HepG2 (cell line): ENCODE data around the gene OR2W1. TPM values are rescaled to one million over a fixed set of nuclear protein-coding genes. Genes with fewer than 3 reads are reported as not detected.

Experiments used
- ATAC-seq: fragments of 200-7000 bp; cut with Tn5 transposase; 3 replicates; pipeline ENCODE4 v1.9.1; 2020; ENCODE audit warnings: mild to moderate bottlenecking, moderate library complexity
- BruUV-seq: library from RNA; stranded (reverse); fragments of 400-500 nt; replicated peaks from 2 replicates; lab custom pipeline; 2021; lab: Mats Ljungman, UMichigan
- CTCF ChIA-PET: fragments of 300-600 bp; formaldehyde crosslinking; extraction: SDS; loops from one replicate; lab custom pipeline; 2021; ENCODE audit warnings: low total read pairs, inconsistent platforms, low intra/inter-chr PET ratio; lab: Yijun Ruan, JAX
- POLR2A ChIA-PET: fragments of 350-600 bp; sonication (Branson Sonifier 250); formaldehyde crosslinking; loops from one replicate; lab custom pipeline; 2020; ENCODE audit warnings: antibody characterized with exemption, inconsistent platforms; lab: Yijun Ruan, JAX
- DNase-seq: peaks from one replicate; pipeline ENCODE4 v3.0.0-alpha.2; 2015; ENCODE audit warnings: low spot score
- FAIRE-seq: peaks from 3 replicates; lab custom pipeline; 2011; peaks lifted over from hg19 to GRCh38; lab: Jason Lieb, UNC
- H2AFZ ChIP-seq: one replicate; pipeline ENCODE4 v1.6.1; 2011; ENCODE audit warnings: low read length, inconsistent platforms
- H3K27ac ChIP-seq: fragments of 300-600 bp; 3 replicates; pipeline ENCODE4 v1.8.0; 2011; ENCODE audit warnings: mixed run types, mild to moderate bottlenecking, mixed read lengths, low read length, inconsistent platforms; ENCODE audit not compliant: insufficient read depth; ENCODE audit errors: extremely low read length
- H3K27me3 ChIP-seq, 2 experiments: fragments of 200-600 bp in 1 of 2; 2 replicates in 1 of 2; 3 replicates in 1 of 2; pipeline versions ENCODE4 v1.6.0 to v1.8.0; 2011; ENCODE audit warnings: low read length in 2 of 2, mild to moderate bottlenecking in 2 of 2, moderate library complexity in 2 of 2, inconsistent platforms in 1 of 2; ENCODE audit not compliant: insufficient read depth in 2 of 2, control insufficient read depth in 1 of 2
- H3K36me3 ChIP-seq, 2 experiments: fragments of 200-600 bp in 1 of 2; replicated peaks in 1 of 2; 2 replicates in 1 of 2; 3 replicates in 1 of 2; pipeline versions ENCODE4 v1.5.1 to v1.8.0; 2011; ENCODE audit warnings: low read length in 2 of 2, inconsistent platforms in 1 of 2; ENCODE audit not compliant: insufficient read depth in 2 of 2, control insufficient read depth in 1 of 2
- H3K4me1 ChIP-seq: 2 replicates; pipeline ENCODE4 v1.5.1; 2012; ENCODE audit warnings: low read length, inconsistent platforms; ENCODE audit not compliant: insufficient read depth
- H3K4me2 ChIP-seq: 2 replicates; pipeline ENCODE4 v1.6.0; 2011; ENCODE audit warnings: low read depth, low read length, inconsistent platforms
- H3K4me3 ChIP-seq, 3 experiments: fragments of 200-600 bp in 1 of 3; sonication (generic), shearing (Covaris generic) in 1 of 3; replicated peaks in 1 of 3; 2 replicates each; pipeline ENCODE4 v1.5.1; 2011 to 2016; ENCODE audit warnings: low read length in 3 of 3, inconsistent platforms in 2 of 3, low read depth in 2 of 3, mild to moderate bottlenecking in 2 of 3, control low read depth in 1 of 3, mixed read lengths in 1 of 3; ENCODE audit not compliant: insufficient read depth in 1 of 3
- H3K79me2 ChIP-seq: one replicate; pipeline ENCODE4 v1.6.1; 2011; ENCODE audit warnings: low read length, inconsistent platforms; ENCODE audit not compliant: insufficient read depth
- H3K9ac ChIP-seq: 2 replicates; pipeline ENCODE4 v1.6.0; 2011; ENCODE audit warnings: mild to moderate bottlenecking, low read depth, low read length, inconsistent platforms; ENCODE audit not compliant: insufficient read depth
- H3K9me3 ChIP-seq: 2 replicates; pipeline ENCODE4 v1.5.1; 2012; ENCODE audit warnings: mild to moderate bottlenecking, low read length
- H4K20me1 ChIP-seq: 2 replicates; pipeline ENCODE4 v1.6.0; 2011; ENCODE audit warnings: inconsistent platforms, mild to moderate bottlenecking, low read length, moderate library complexity; ENCODE audit not compliant: insufficient read depth
- AKNA ChIP-seq: sonication (generic); formaldehyde crosslinking; IDR thresholded peaks from 2 replicates; pipeline ENCODE4 v1.4.0; 2020; ENCODE audit warnings: missing genetic modification reagents, borderline replicate concordance
- ATF1 ChIP-seq: IDR thresholded peaks from 2 replicates; pipeline ENCODE4 v1.6.1; 2016; ENCODE audit warnings: mild to moderate bottlenecking, control low read depth
- CCAR2 ChIP-seq: fragments of 200-400 bp; formaldehyde crosslinking; optimal IDR thresholded peaks from 2 replicates; pipeline ENCODE3; 2018; ENCODE audit warnings: low read depth, mild to moderate bottlenecking, low read length, moderate library complexity
- MAFF ChIP-seq: IDR thresholded peaks from 2 replicates; pipeline ENCODE4 v1.6.1; 2011; ENCODE audit warnings: low read depth, low read length, improper control_type of control experiment
- SAP130 ChIP-seq: IDR thresholded peaks from 2 replicates; pipeline ENCODE4 v1.6.1; 2016; ENCODE audit warnings: low read depth
- ZNF501 ChIP-seq: sonication (generic); formaldehyde crosslinking; IDR thresholded peaks from 2 replicates; pipeline ENCODE4 v1.5.1; 2020; ENCODE audit warnings: mild to moderate bottlenecking, moderate library complexity, missing genetic modification reagents
- ZNF660 ChIP-seq: sonication (generic); formaldehyde crosslinking; IDR thresholded peaks from 2 replicates; pipeline ENCODE4 v1.5.1; 2020; ENCODE audit warnings: mild to moderate bottlenecking, low read depth, missing genetic modification reagents, borderline replicate concordance
- ZNF879 ChIP-seq: sonication (generic); formaldehyde crosslinking; IDR thresholded peaks from 2 replicates; pipeline ENCODE4 v1.8.1; 2023; ENCODE audit warnings: missing genetic modification reagents
- WGBS: methylation state at CpG from one replicate; pipeline ENCODE4 v1.1.6; 2017; ENCODE audit warnings: low lambda C conversion rate; 5-methylcytosine and 5-hydroxymethylcytosine counted together
- in situ Hi-C: cut with HindIII; loops from 2 replicates; pipeline ENCODE4 v1.10.0; 2017; ENCODE audit warnings: low pct_unique_long_range_greater_than_20kb; ENCODE audit not compliant: extremely low pct_ligation_motif_present
- intact Hi-C: fragments of 100-400 bp; cut with micrococcal nuclease; formaldehyde crosslinking; loops from one replicate; pipeline ENCODE4 v1.10.0; 2022; ENCODE audit not compliant: unreplicated experiment
- polyA plus RNA-seq, 8 experiments: library from polyadenylated mRNA; depleted of rRNA in 3 of 8; stranded (reverse) in 7 of 8; unstranded in 1 of 8; fragments of >200 nt; fragmentation: Illumina TruSeq in 4 of 8; extraction: Trizol in 4 of 8; gene quantifications; 2 replicates each; pipeline versions ENCODE4 v1.2.1 to v1.2.3, GENCODE V29; 2011 to 2016; ENCODE audit warnings: low read depth in 4 of 8, missing spikeins in 1 of 8, mixed read lengths in 1 of 8; ENCODE audit not compliant: insufficient read depth in 1 of 8
- total RNA-seq, 5 experiments: library from RNA; depleted of rRNA; stranded (reverse); fragments of >200 nt; fragmentation: Illumina TruSeq; extraction: Trizol; gene quantifications; 2 replicates each; pipeline ENCODE4 v1.2.3, GENCODE V29; 2016; ENCODE audit warnings: low read depth in 1 of 5
- TF ChIP-seq, protein P1 (sequence below): IDR thresholded peaks from 2 replicates; pipeline ENCODE4 v1.6.1; 2016; ENCODE audit warnings: missing biosample characterization, missing genetic modification reagents, low read depth
- TF ChIP-seq, protein P2 (sequence below): sonication (generic); formaldehyde crosslinking; IDR thresholded peaks from 2 replicates; pipeline ENCODE4 v1.4.0; 2020; ENCODE audit warnings: mild to moderate bottlenecking, missing genetic modification reagents

OR2W1 gene
- total and polyA plus RNA-seq, 2 of the 13 experiments (the other 11 are each of a cell fraction or from before 2014, with no cell fraction given) = not detected

DNA sequence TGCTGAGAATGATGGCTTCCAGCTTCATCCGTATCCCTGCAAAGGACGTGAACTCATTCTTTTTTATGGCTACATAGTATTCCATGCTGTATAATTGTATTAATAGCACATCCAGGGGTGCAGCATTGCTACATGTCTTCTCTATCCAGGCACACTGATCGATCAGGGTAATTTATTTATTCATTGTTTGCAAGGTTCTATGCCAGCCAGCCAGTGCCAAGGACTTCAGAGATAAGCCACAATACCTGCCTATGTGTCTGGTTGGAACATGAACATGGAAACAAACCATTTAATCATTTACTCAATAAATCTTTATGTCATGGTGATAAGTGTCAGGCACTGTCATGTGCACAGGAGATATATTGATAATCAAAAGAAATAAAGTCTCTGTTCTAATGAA is 48.0 kb upstream of the OR2W1 start:
- intact Hi-C loops = no loop called here
- no peak overlapping the region for H3K4me3 ChIP-seq
- H3K9ac ChIP-seq = no peak overlapping the region
- H3K9me3 ChIP-seq = no peaks in the 10 kb centered on the region
- DNase-seq (no peak), FAIRE-seq (no peak), ATAC-seq (no peak)
- H3K27me3 ChIP-seq = no peaks in the 10 kb centered on the region; a peak in 1 of 5 replicates
- H2AFZ ChIP-seq = no peak overlapping the region
- no peaks in the 10 kb centered on the region for H3K79me2 ChIP-seq
- no TSS peak for BruUV-seq
- CTCF ChIA-PET = no interaction called here
- TF ChIP-seq SAP130 (no peak), ZNF879 (CRISPR knock-in tag) (no peak), ATF1 (CRISPR knock-in tag) (no peak), CCAR2 (no peak), ZNF660 (CRISPR knock-in tag) (no peak)
- TF ChIP-seq, protein P1, sequence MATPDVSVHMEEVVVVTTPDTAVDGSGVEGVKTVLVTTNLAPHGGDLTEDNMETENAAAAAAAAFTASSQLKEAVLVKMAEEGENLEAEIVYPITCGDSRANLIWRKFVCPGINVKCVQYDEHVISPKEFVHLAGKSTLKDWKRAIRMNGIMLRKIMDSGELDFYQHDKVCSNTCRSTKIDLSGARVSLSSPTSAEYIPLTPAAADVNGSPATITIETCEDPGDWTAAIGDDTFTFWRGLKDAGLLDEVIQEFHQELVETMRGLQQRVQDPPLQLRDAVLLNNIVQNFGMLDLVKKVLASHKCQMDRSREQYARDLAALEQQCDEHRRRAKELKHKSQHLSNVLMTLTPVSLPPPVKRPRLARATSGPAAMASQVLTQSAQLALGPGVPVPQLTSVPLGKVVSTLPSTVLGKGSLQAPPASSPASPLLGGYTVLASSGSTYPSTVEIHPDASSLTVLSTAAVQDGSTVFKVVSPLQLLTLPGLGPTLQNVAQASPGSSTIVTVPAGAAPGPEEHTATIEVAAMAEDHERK (CRISPR knock-in tag) = no peak
- TF ChIP-seq, all 625 proteins: peak for 0
- Histone ChIP-seq H3K4me1 (no peaks in the 10 kb centered on the region), H3K36me3 (no peaks in the 10 kb centered on the region), H4K20me1 (no peaks in the 10 kb centered on the region), H3K4me2 (no peak overlapping the region), H3K27ac (no peak overlapping the region)
- POLR2A ChIA-PET = no interaction called here
- 38% methylated on average over 3 of the region's 3 CpGs for WGBS
- in situ Hi-C loops = no loop called here

- H3K79me2 ChIP-seq = no peaks in the 10 kb centered on the region
- no peak within 1 kb of the TSS for H2AFZ ChIP-seq
- in situ Hi-C loops (no loop called here), intact Hi-C loops (no loop called here)
- H3K4me1 ChIP-seq = no peaks in the 10 kb centered on the region
- H3K27me3 ChIP-seq = peaks cover 0 to 5% of the 10 kb centered on the region in 2 experiments; a peak in 2 of 5 replicates
- H3K9me3 ChIP-seq = no peaks in the 10 kb centered on the region
- H3K36me3 ChIP-seq = no peaks in the 10 kb centered on the region
- FAIRE-seq (no peak), ATAC-seq (no peak), DNase-seq (no peak)
- no peaks in the 10 kb centered on the region for H4K20me1 ChIP-seq
- H3K4me2 ChIP-seq = no peak within 1 kb of the TSS
- no peak within 1 kb of the TSS for H3K4me3 ChIP-seq
- no peak within 1 kb of the TSS for H3K9ac ChIP-seq
- ChIA-PET CTCF (no interaction called here), POLR2A (no interaction called here)
- H3K27ac ChIP-seq = no peak within 1 kb of the TSS
- no TSS peak for BruUV-seq
- 3% methylated on average over 1 of the region's 1 CpG for WGBS
- TF ChIP-seq AKNA (no peak), MAFF (no peak), ZNF501 (no peak)
- TF ChIP-seq, protein P2, sequence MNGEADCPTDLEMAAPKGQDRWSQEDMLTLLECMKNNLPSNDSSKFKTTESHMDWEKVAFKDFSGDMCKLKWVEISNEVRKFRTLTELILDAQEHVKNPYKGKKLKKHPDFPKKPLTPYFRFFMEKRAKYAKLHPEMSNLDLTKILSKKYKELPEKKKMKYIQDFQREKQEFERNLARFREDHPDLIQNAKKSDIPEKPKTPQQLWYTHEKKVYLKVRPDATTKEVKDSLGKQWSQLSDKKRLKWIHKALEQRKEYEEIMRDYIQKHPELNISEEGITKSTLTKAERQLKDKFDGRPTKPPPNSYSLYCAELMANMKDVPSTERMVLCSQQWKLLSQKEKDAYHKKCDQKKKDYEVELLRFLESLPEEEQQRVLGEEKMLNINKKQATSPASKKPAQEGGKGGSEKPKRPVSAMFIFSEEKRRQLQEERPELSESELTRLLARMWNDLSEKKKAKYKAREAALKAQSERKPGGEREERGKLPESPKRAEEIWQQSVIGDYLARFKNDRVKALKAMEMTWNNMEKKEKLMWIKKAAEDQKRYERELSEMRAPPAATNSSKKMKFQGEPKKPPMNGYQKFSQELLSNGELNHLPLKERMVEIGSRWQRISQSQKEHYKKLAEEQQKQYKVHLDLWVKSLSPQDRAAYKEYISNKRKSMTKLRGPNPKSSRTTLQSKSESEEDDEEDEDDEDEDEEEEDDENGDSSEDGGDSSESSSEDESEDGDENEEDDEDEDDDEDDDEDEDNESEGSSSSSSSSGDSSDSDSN (CRISPR knock-in tag) = no peak
Observed at GRCh38 chr6:29087213-29087612, 42.2 kb upstream of the OR2W1 start, which contains the start of gene OR2B3. OR2B3 (minus strand) TSS chr6:29087313; CDS start chr6:29087248, 65 bp downstream.
